Chondrocyte (in vitro differentiated cells): ENCODE results near the gene ZNF3. TPM values are rescaled to one million over a fixed set of nuclear protein-coding genes. Genes with fewer than 3 reads are reported as not detected.

Source experiments
- DNase-seq: peaks from one replicate; pipeline ENCODE4 v3.0.0; 2021; ENCODE audit warnings: mixed read lengths, low spot score
- H3K27ac Mint-ChIP-seq: one replicate; pipeline ENCODE4 v1.8.0; 2021; ENCODE audit warnings: mild to moderate bottlenecking, moderate library complexity, mixed read lengths; ENCODE audit not compliant: unreplicated experiment
- H3K27me3 Mint-ChIP-seq: 2 replicates; pipeline ENCODE4 v1.8.0; 2021; ENCODE audit warnings: low read depth, mixed read lengths
- H3K36me3 Mint-ChIP-seq: 2 replicates; pipeline ENCODE4 v1.8.0; 2021; ENCODE audit warnings: low read depth, mixed read lengths
- H3K4me1 Mint-ChIP-seq: 2 replicates; pipeline ENCODE4 v1.8.0; 2021; ENCODE audit warnings: low read depth, mild to moderate bottlenecking, mixed read lengths
- H3K4me3 Mint-ChIP-seq: one replicate; pipeline ENCODE4 v1.8.0; 2021; ENCODE audit warnings: mild to moderate bottlenecking, moderate library complexity, mixed read lengths; ENCODE audit not compliant: unreplicated experiment
- H3K9me3 Mint-ChIP-seq: 2 replicates; pipeline ENCODE4 v1.8.0; 2021; ENCODE audit warnings: low read depth, mixed read lengths
- total RNA-seq: library from RNA; stranded (reverse); gene quantifications from 3 replicates; pipeline ENCODE4 v1.2.1, GENCODE V29; 2021
- TF ChIP-seq, protein P1 (sequence below): fragments of 200-600 bp; sonication (generic); IDR thresholded peaks from 2 replicates; pipeline ENCODE4 v1.5.0; 2021; ENCODE audit warnings: antibody characterized with exemption, mild to moderate bottlenecking, moderate library complexity

ZNF3 gene
- total RNA-seq, 1 donor from 2014 or later: 22.1 TPM

DNA sequence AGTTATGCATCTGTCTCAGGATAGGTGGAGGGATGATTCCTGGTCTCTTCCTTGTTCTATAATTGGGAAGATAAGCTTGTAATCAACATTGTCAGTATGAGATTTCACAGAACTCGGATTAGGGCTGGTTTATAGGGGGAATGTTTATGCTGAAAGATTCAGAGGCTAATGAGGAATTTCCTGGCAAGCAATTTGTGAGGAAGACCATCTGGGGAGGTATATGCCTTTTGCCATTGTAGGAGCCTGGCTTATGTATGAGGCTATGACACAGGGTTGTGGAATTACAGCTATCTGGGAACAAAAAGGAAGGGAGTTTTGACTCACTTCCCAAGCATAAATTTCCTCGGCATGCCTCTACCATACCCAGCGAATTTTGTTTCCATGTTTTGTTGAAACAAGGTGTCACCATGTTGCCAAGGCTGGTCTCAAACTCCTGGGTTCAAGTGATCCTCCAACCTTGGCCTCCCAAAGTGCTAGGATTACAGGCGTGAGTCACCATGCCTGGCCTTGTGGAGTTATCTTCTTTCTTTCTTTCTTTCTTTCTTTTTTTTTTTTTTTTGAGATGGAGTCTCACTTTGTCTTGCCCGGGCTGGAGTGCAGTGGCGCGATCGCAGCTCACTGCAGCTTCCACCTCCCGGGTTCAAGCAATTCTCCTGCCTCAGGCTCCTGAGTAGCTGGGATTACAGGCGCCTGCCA is 5.7 kb upstream of the ZNF3 start:
- DNase-seq: no peak
- Mint-ChIP-seq H3K27ac (peak overlapping the region; percentile 83), H3K9me3 (no peaks in the 10 kb centered on the region), H3K36me3 (peaks cover 13% of the 10 kb centered on the region), H3K4me3 (no peak overlapping the region), H3K4me1 (peaks cover 38% of the 10 kb centered on the region), H3K27me3 (no peaks in the 10 kb centered on the region)
- TF ChIP-seq, protein P1, sequence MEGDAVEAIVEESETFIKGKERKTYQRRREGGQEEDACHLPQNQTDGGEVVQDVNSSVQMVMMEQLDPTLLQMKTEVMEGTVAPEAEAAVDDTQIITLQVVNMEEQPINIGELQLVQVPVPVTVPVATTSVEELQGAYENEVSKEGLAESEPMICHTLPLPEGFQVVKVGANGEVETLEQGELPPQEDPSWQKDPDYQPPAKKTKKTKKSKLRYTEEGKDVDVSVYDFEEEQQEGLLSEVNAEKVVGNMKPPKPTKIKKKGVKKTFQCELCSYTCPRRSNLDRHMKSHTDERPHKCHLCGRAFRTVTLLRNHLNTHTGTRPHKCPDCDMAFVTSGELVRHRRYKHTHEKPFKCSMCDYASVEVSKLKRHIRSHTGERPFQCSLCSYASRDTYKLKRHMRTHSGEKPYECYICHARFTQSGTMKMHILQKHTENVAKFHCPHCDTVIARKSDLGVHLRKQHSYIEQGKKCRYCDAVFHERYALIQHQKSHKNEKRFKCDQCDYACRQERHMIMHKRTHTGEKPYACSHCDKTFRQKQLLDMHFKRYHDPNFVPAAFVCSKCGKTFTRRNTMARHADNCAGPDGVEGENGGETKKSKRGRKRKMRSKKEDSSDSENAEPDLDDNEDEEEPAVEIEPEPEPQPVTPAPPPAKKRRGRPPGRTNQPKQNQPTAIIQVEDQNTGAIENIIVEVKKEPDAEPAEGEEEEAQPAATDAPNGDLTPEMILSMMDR: no peak

DNA sequence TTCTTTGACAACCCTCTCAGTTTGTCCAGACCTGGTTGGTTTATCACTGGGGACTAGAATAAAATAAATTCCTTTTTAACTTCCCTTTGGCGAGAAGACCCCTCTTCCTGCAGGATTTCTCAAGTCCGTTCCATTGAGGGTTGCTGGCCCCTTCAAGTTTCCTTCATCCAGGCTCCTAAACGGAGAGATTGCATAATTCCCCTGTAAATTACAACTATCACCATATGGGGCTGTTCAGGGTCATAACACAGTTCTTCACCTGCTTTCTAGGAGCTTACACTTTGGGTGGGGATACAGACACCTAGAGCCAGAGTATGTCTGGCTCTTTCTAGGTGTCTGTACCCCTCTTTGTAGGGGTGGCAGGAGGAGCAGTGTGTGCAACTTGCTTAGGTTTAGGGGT is 4.0 kb upstream of the ZNF3 start:
- H3K27ac Mint-ChIP-seq: no peak overlapping the region
- H3K9me3 Mint-ChIP-seq: no peaks in the 10 kb centered on the region
- peaks cover 6% of the 10 kb centered on the region for H3K36me3 Mint-ChIP-seq

DNA sequence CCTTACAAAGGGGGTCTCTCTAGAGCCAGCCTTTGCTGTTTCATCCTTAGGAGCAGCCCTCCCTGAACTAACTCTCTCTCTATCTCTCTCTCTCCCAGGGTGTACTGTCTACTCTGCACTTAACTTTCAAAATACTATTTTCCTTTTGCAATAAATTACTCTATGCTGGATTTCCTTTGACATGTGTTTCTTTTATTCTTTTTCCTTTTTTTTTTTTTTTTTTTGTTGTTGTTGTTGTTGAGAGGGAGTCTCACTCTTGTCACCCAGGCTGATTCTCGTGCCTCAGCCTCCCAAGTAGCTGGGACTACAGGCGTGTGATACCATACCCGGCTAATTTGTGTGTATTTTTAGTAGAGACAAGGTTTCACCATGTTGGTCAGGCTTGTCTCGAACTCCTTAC is 1.5 kb upstream of the ZNF3 start:
- Mint-ChIP-seq H3K4me3 (no peak overlapping the region), H3K36me3 (peaks cover 14% of the 10 kb centered on the region), H3K27me3 (no peaks in the 10 kb centered on the region), H3K27ac (peak overlapping the region; percentile 22), H3K4me1 (peaks cover 48% of the 10 kb centered on the region), H3K9me3 (no peaks in the 10 kb centered on the region)
- no peak for DNase-seq
- TF ChIP-seq, protein P1: no peak

More for the DNA sequence above, 4.0 kb upstream of the ZNF3 start:
- TF ChIP-seq, protein P1: no peak
- Mint-ChIP-seq H3K4me1 (peaks cover 45% of the 10 kb centered on the region), H3K4me3 (no peak overlapping the region), H3K27me3 (no peaks in the 10 kb centered on the region)
- DNase-seq: no peak

DNA sequence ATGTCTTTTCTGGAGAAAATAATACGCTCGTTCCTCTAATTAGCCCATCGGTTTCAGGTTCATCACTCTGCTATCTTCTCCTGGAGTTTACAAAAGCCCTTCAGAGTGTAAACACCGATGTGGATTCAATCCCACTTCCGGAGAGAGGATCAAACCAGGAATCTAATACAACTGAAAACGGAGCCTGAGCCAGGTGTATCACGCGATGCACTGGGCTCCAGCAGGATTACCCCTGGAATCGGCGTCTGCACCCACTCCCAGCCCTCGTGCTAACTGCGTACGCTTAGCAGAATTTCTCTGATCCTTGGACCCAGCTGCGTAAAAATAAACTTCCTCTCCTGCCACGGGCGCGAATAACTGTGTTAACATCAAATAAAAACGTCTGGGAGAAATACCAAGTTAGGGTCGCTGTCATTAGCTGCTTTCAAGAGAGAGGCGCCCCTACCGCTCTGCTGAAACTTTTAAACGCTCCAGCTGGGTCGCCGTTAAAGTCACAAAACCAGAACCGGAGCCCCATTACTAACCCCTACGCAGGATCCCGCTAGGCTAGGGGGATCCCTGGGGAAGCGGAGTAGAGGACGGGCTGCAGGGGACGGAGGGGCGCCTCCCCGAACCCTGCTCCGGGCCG is 502 bp downstream of the ZNF3 start:
- peaks cover 38% of the 10 kb centered on the region for H3K4me1 Mint-ChIP-seq
- H3K27me3 Mint-ChIP-seq: no peaks in the 10 kb centered on the region
- H3K36me3 Mint-ChIP-seq: peaks cover 23% of the 10 kb centered on the region
- H3K4me3 Mint-ChIP-seq: peak overlapping the region; percentile 89
- no peaks in the 10 kb centered on the region for H3K9me3 Mint-ChIP-seq
- DNase-seq: no peak
- TF ChIP-seq, protein P1: no peak
- peak overlapping the region; percentile 92 for H3K27ac Mint-ChIP-seq

DNA sequence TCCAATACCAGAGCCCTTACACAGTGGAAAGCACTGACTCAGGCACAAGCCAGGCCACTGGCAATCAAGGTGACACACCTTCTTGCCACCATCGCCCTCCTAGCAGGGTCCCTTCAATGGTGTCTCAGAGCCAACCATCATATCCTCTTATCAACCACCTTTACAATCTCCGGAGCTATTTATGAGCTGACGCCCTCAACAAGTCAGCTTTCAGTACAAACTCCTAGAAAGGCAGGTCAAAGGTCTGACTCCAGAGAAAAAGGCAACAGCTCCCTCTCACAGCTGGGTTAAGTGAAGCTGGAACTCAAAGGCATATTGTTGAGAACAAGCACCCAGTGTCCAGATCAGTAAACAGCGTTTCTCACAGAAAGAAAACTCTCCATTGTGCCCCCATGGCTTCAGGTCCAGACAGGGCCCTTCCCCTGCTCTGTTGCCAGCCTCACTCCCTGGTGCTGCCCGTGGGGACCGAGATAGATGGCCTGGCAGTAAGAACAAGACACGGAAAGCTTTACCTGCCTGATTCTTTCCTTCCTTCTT is 2.4 kb downstream of the ZNF3 start:
- Mint-ChIP-seq H3K27me3 (no peaks in the 10 kb centered on the region), H3K4me3 (peak overlapping the region; percentile 89), H3K9me3 (no peaks in the 10 kb centered on the region), H3K4me1 (peaks cover 38% of the 10 kb centered on the region), H3K27ac (peak overlapping the region; percentile 92), H3K36me3 (peaks cover 39% of the 10 kb centered on the region)
- DNase-seq: no peak
- TF ChIP-seq, protein P1: no peak
